KMS-11 (cell line): ENCODE data around the gene DLX3.

Source experiments
- H2AFZ ChIP-seq: fragments of 200-600 bp; sonication (generic); 2 replicates; pipeline ENCODE4 v1.6.1; 2016; ENCODE audit warnings: antibody characterized with exemption, mixed run types, low read depth
- H3K27ac ChIP-seq: fragments of 200-600 bp; sonication (generic); 2 replicates; pipeline ENCODE4 v1.6.1; 2016; ENCODE audit warnings: mild to moderate bottlenecking, mixed run types
- H3K27me3 ChIP-seq: fragments of 200-600 bp; sonication (generic); 2 replicates; pipeline ENCODE4 v1.6.1; 2017; ENCODE audit warnings: mild to moderate bottlenecking, low read depth, mixed run types, moderate library complexity; ENCODE audit not compliant: insufficient read depth
- H3K36me3 ChIP-seq: fragments of 200-600 bp; sonication (generic); 2 replicates; pipeline ENCODE4 v1.6.1; 2017; ENCODE audit warnings: mild to moderate bottlenecking, mixed run types; ENCODE audit not compliant: insufficient read depth
- H3K4me1 ChIP-seq: fragments of 200-600 bp; sonication (generic); 2 replicates; pipeline ENCODE4 v1.6.1; 2016; ENCODE audit warnings: mild to moderate bottlenecking, low read depth, mixed run types; ENCODE audit not compliant: poor library complexity, severe bottlenecking
- H3K4me2 ChIP-seq: fragments of 200-600 bp; sonication (generic); 2 replicates; pipeline ENCODE4 v1.7.0; 2016; ENCODE audit warnings: mild to moderate bottlenecking, mixed run types
- H3K4me3 ChIP-seq: fragments of 200-600 bp; sonication (generic); IDR thresholded peaks from 2 replicates; pipeline ENCODE4 v1.6.1; 2017; ENCODE audit warnings: low read depth, low read length, mixed read lengths; ENCODE audit not compliant: insufficient read depth
- H3K79me2 ChIP-seq: fragments of 200-600 bp; sonication (generic); 2 replicates; pipeline ENCODE4 v1.6.1; 2016; ENCODE audit warnings: low read depth, mixed run types; ENCODE audit not compliant: insufficient read depth
- H3K9ac ChIP-seq: fragments of 200-600 bp; sonication (generic); 2 replicates; pipeline ENCODE4 v1.6.1; 2016; ENCODE audit warnings: mild to moderate bottlenecking, mixed run types
- H4K20me1 ChIP-seq: fragments of 200-600 bp; sonication (generic); 2 replicates; pipeline ENCODE4 v1.6.1; 2016; ENCODE audit warnings: mild to moderate bottlenecking, mixed run types; ENCODE audit not compliant: insufficient read depth
- CTCF ChIP-seq: fragments of 200-600 bp; sonication (generic); conservative IDR thresholded peaks from 2 replicates; pipeline ENCODE4 v1.6.1; 2017; ENCODE audit warnings: low read depth, mild to moderate bottlenecking, antibody characterized with exemption, low read length, moderate library complexity, mixed read lengths

The DLX3 gene

GRCh38 chr17:49979748-49980479, 15.1 kb downstream of the DLX3 start:
- Histone ChIP-seq H3K9ac (no peak overlapping the region), H2AFZ (no peak overlapping the region), H3K36me3 (no peaks in the 10 kb centered on the region), H3K79me2 (no peaks in the 10 kb centered on the region), H3K27ac (no peak overlapping the region), H3K4me2 (no peak overlapping the region), H3K27me3 (peaks cover 89% of the 10 kb centered on the region), H3K4me3 (no peak overlapping the region), H3K4me1 (no peaks in the 10 kb centered on the region), H4K20me1 (no peaks in the 10 kb centered on the region)
- no peak for TF ChIP-seq CTCF

DNA sequence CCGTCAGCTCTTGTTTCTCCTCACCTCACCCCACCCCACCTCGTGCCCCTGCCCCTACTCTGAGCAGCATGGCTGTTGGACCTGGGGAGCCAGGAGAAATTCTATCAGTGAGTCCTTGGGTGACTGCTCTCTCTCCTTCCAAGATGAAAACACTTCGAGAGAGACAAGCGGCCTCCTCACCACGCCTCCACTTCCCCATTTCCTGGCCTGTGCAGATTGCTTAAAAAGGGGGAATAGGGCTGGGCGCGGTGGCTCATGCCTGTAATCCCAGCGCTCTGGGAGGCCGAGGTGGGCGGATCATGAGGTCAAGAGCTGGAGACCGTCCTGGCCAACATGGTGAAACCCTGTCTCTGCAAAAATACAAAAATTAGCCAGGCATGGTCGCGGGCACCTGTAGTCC, 16.5 kb downstream of the DLX3 start:
- Histone ChIP-seq H3K9ac (no peak overlapping the region), H3K27ac (no peak overlapping the region), H3K4me3 (no peak overlapping the region), H3K4me2 (no peak overlapping the region), H2AFZ (no peak overlapping the region), H4K20me1 (no peaks in the 10 kb centered on the region), H3K4me1 (no peaks in the 10 kb centered on the region), H3K27me3 (peaks cover 95% of the 10 kb centered on the region), H3K79me2 (no peaks in the 10 kb centered on the region), H3K36me3 (no peaks in the 10 kb centered on the region)
- TF ChIP-seq CTCF: no peak

DNA sequence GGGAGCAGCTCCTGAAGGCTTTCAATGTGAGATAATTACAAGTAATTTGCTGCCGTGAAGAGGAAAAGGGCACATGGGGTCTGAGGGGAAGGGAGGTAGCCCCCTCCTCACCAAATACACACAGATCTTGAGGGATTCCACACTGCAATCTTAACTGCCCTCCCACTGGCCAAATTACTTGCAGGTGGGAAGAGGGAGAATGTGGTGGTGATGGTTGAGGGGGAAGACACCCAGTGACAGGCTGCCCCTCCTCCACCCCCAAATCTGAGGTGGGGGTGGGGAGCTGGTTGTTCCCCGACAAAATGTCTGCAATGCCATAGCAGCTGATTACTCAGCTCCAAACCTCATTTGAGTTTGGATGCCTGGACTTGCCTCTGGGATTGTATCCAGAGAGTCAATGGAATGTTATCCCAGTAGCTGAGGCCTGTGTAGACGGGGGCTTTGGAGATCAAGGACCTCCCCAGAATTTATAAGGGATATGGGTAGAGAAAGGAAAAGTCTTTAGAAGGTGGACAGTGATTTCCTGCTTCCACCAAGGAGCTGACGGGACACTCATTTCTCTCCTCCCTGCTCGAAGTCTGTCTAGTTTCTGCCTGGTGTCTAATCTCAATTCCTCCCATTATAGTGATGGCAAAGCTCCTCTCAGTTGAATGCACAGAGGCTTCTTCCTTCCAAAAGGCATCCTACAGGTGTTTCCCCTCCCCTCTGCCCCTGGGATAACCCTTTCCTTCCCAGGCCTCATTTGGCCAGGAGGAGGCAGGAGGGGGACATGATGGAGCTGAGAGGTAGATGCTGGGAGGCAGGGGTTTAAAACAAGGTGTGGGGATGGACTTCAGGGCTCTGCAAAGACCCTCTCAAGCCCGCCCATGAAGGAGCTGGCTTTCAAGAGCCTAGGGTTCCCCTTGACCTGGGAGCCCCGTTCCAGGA, 17.3 kb downstream of the DLX3 start:
- Histone ChIP-seq H3K9ac (no peak overlapping the region), H3K27me3 (peaks cover 95% of the 10 kb centered on the region), H3K4me3 (no peak overlapping the region), H3K27ac (no peak overlapping the region), H3K4me2 (no peak overlapping the region), H4K20me1 (no peaks in the 10 kb centered on the region), H3K4me1 (no peaks in the 10 kb centered on the region), H3K79me2 (no peaks in the 10 kb centered on the region), H3K36me3 (no peaks in the 10 kb centered on the region), H2AFZ (no peak overlapping the region)
- TF ChIP-seq CTCF: no peak

DNA sequence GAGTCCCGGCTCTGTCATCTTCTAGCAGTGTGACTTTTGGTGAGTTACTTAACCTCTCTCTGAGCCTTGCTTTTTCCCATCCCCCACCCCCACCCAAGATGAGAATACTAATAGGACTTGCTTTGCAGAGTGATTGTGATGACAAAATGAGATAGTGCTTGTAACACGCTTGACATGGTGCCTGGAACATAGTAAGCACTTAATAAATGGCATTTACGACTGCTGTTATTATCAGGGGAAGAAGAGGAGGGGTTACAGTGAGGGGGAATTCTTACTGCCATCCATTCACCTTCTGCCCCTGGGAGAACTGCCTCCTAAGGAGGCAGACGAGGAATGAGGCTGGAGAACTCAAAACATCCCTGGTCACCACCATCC, 18.2 kb downstream of the DLX3 start:
- no peak overlapping the region for H3K9ac ChIP-seq

More for the DNA sequence above, 18.2 kb downstream of the DLX3 start:
- no peak overlapping the region for H3K27ac ChIP-seq
- no peak for TF ChIP-seq CTCF
- no peaks in the 10 kb centered on the region for H3K36me3 ChIP-seq
- H3K79me2 ChIP-seq: no peaks in the 10 kb centered on the region
- H3K4me3 ChIP-seq: no peak overlapping the region
- H3K27me3 ChIP-seq: peaks cover 98% of the 10 kb centered on the region
- no peaks in the 10 kb centered on the region for H3K4me1 ChIP-seq
- H3K4me2 ChIP-seq: no peak overlapping the region
- no peak overlapping the region for H2AFZ ChIP-seq
- no peaks in the 10 kb centered on the region for H4K20me1 ChIP-seq
